Right hindlimb (tissue), 1 donor: ENCODE measurements around the gene DCAF17.

Experiments
- DNase-seq: peaks from one replicate; pipeline ENCODE4 v3.0.0-alpha.2; 2018

Gene DCAF17

GRCh38 chr2:171434013-171434989, at the start of gene DCAF17:
DCAF17 (plus strand) TSS chr2:171434226; CDS start chr2:171434578, 352 bp downstream.
- DNase-seq = peak; percentile 98

- DNase-seq = no peak
Observed at GRCh38 chr2:171386627-171387026, 47.4 kb upstream of the DCAF17 start.

GRCh38 chr2:171387052-171387451, 47.0 kb upstream of the DCAF17 start:
- no peak for DNase-seq

- DNase-seq = no peak
Observed at GRCh38 chr2:171389325-171389724, 44.7 kb upstream of the DCAF17 start.

- DNase-seq = no peak
Observed at GRCh38 chr2:171389780-171390179, 44.2 kb upstream of the DCAF17 start.

GRCh38 chr2:171390941-171391516, 43.0 kb upstream of the DCAF17 start:
- no peak for DNase-seq

- no peak for DNase-seq
Observed at GRCh38 chr2:171391532-171391931, 42.5 kb upstream of the DCAF17 start.

- DNase-seq = no peak
Observed at GRCh38 chr2:171393487-171393886, 40.5 kb upstream of the DCAF17 start.

- no peak for DNase-seq
Observed at GRCh38 chr2:171394164-171394740, 39.8 kb upstream of the DCAF17 start.

GRCh38 chr2:171399292-171399691, 34.7 kb upstream of the DCAF17 start:
- DNase-seq = no peak

GRCh38 chr2:171400395-171400794, 33.6 kb upstream of the DCAF17 start:
- no peak for DNase-seq

- DNase-seq = no peak
Observed at GRCh38 chr2:171401947-171402346, 32.1 kb upstream of the DCAF17 start.

GRCh38 chr2:171402906-171403580, 31.0 kb upstream of the DCAF17 start:
- no peak for DNase-seq

- DNase-seq = no peak
Observed at GRCh38 chr2:171404261-171404660, 29.8 kb upstream of the DCAF17 start.

GRCh38 chr2:171404719-171405118, 29.3 kb upstream of the DCAF17 start:
- no peak for DNase-seq

GRCh38 chr2:171405546-171405945, 28.5 kb upstream of the DCAF17 start:
- DNase-seq = no peak

- no peak for DNase-seq
Observed at GRCh38 chr2:171406044-171406443, 28.0 kb upstream of the DCAF17 start.

- no peak for DNase-seq
Observed at GRCh38 chr2:171407030-171407675, 26.9 kb upstream of the DCAF17 start.

GRCh38 chr2:171407676-171408044, 26.4 kb upstream of the DCAF17 start:
- no peak for DNase-seq

- DNase-seq = no peak
Observed at GRCh38 chr2:171409436-171409971, 24.5 kb upstream of the DCAF17 start.

GRCh38 chr2:171410101-171410500, 23.9 kb upstream of the DCAF17 start:
- no peak for DNase-seq

- no peak for DNase-seq
Observed at GRCh38 chr2:171410624-171411023, 23.4 kb upstream of the DCAF17 start.
